Activated CD4-positive, alpha-beta memory T cell treated with anti-CD3 and anti-CD28 coated beads for 36 hours (primary cell): ENCODE results near the gene CPXM1. TPM values are rescaled to one million over a fixed set of nuclear protein-coding genes. Genes with fewer than 3 reads are reported as not detected.

Experiments
- CTCF ChIA-PET: fragments of 350-600 bp; sonication (Branson Sonifier 250); formaldehyde crosslinking; loops from one replicate; lab custom pipeline; 2021; ENCODE audit warnings: antibody characterized with exemption, inconsistent platforms; lab: Charles Lee
- POLR2A ChIA-PET: fragments of 350-600 bp; sonication (Branson Sonifier 250); formaldehyde crosslinking; loops from one replicate; lab custom pipeline; 2021; ENCODE audit warnings: antibody characterized with exemption; lab: Charles Lee
- DNase-seq: peaks from one replicate; pipeline ENCODE4 v3.0.0-alpha.2; 2020
- H3K27ac Mint-ChIP-seq: one replicate; pipeline ENCODE4 v1.8.0; 2021; ENCODE audit warnings: mixed read lengths
- H3K27me3 Mint-ChIP-seq: one replicate; pipeline ENCODE4 v1.8.0; 2021; ENCODE audit warnings: mixed read lengths
- H3K36me3 Mint-ChIP-seq: one replicate; pipeline ENCODE4 v1.8.0; 2021; ENCODE audit warnings: mixed read lengths
- H3K4me1 Mint-ChIP-seq: one replicate; pipeline ENCODE4 v1.8.0; 2021; ENCODE audit warnings: low read depth, mixed read lengths
- H3K4me3 Mint-ChIP-seq: one replicate; pipeline ENCODE4 v1.8.0; 2021; ENCODE audit warnings: mild to moderate bottlenecking, mixed read lengths
- H3K9me3 Mint-ChIP-seq: one replicate; pipeline ENCODE4 v1.8.0; 2021; ENCODE audit warnings: mixed read lengths
- intact Hi-C: fragments of 100-400 bp; cut with micrococcal nuclease; formaldehyde crosslinking; loops from one replicate; pipeline ENCODE4 v1.15.1; 2023
- total RNA-seq, 2 experiments: library from RNA; stranded (reverse); gene quantifications; one replicate each; pipeline ENCODE4 v1.2.3, GENCODE V29; 2021

CPXM1 gene
- total RNA-seq, 2 experiments from 2014 or later: 2.3 to 2.9 TPM

GRCh38 chr20:2751347-2751877, 49.0 kb downstream of the CPXM1 start:
- intact Hi-C loops: loop anchor here (2.0 to 10.0 kb wide), 3 partner anchors 63 to 233 kb away; no protein-coding TSS in a partner anchor
- CTCF ChIA-PET: interaction anchor here (1.0 to 5.2 kb wide), 12 partner anchors 8 to 82 kb away, joined by 3 to 43 read pairs (median 7); no protein-coding TSS in a partner anchor
- POLR2A ChIA-PET: no interaction called here
- DNase-seq: no peak
- peaks cover 37% of the 10 kb centered on the region for H3K4me1 Mint-ChIP-seq
- no peaks in the 10 kb centered on the region for H3K9me3 Mint-ChIP-seq
- H3K27ac Mint-ChIP-seq: no peak overlapping the region
- no peaks in the 10 kb centered on the region for H3K36me3 Mint-ChIP-seq
- peak overlapping the region; percentile 61 for H3K4me3 Mint-ChIP-seq
- H3K27me3 Mint-ChIP-seq: peaks cover 23% of the 10 kb centered on the region

- H3K27ac Mint-ChIP-seq: no peak overlapping the region
- POLR2A ChIA-PET: interaction anchor here (0.6 kb wide), 1 partner anchor 69 kb away, joined by 3 read pairs; no protein-coding TSS in a partner anchor
- peaks cover 34% of the 10 kb centered on the region for H3K4me1 Mint-ChIP-seq
- no peaks in the 10 kb centered on the region for H3K9me3 Mint-ChIP-seq
- intact Hi-C loops: loop anchor here (2.0 to 10.0 kb wide), 3 partner anchors 62 to 234 kb away; no protein-coding TSS in a partner anchor
- DNase-seq: peak; percentile 27
- no peaks in the 10 kb centered on the region for H3K36me3 Mint-ChIP-seq
- peak overlapping the region; percentile 61 for H3K4me3 Mint-ChIP-seq
- CTCF ChIA-PET: interaction anchor here (1.4 to 5.2 kb wide), 4 partner anchors 9 to 63 kb away, joined by 3 to 43 read pairs (median 25); no protein-coding TSS in a partner anchor
- H3K27me3 Mint-ChIP-seq: peaks cover 23% of the 10 kb centered on the region
These were observed 49.8 kb downstream of the CPXM1 start for GRCh38 chr20:2750491-2751251.

GRCh38 chr20:2749951-2750490, 50.4 kb downstream of the CPXM1 start:
- H3K36me3 Mint-ChIP-seq: no peaks in the 10 kb centered on the region
- CTCF ChIA-PET: interaction anchor here (5.2 kb wide), 1 partner anchor 9 kb away, joined by 43 read pairs; no protein-coding TSS in a partner anchor
- peaks cover 34% of the 10 kb centered on the region for H3K4me1 Mint-ChIP-seq
- intact Hi-C loops: loop anchor here (2.0 to 10.0 kb wide), 3 partner anchors 61 to 235 kb away; no protein-coding TSS in a partner anchor
- DNase-seq: no peak
- H3K27ac Mint-ChIP-seq: no peak overlapping the region
- POLR2A ChIA-PET: no interaction called here
- no peak overlapping the region for H3K4me3 Mint-ChIP-seq
- no peaks in the 10 kb centered on the region for H3K9me3 Mint-ChIP-seq
- peaks cover 23% of the 10 kb centered on the region for H3K27me3 Mint-ChIP-seq

- Mint-ChIP-seq H3K36me3 (no peaks in the 10 kb centered on the region), H3K4me1 (peaks cover 34% of the 10 kb centered on the region), H3K9me3 (no peaks in the 10 kb centered on the region), H3K4me3 (no peak overlapping the region), H3K27me3 (peaks cover 23% of the 10 kb centered on the region), H3K27ac (no peak overlapping the region)
- DNase-seq: no peak
- intact Hi-C loops: no loop called here
- CTCF ChIA-PET: interaction anchor here (0.6 kb wide), 1 partner anchor 27 kb away, joined by 3 read pairs; no protein-coding TSS in a partner anchor
- POLR2A ChIA-PET: interaction anchor here (0.8 kb wide), 1 partner anchor 20 kb away, joined by 3 read pairs; no protein-coding TSS in a partner anchor
These were observed 51.0 kb downstream of the CPXM1 start for GRCh38 chr20:2749343-2749950.

GRCh38 chr20:2748551-2749342, 51.7 kb downstream of the CPXM1 start:
- CTCF ChIA-PET: interaction anchor here (0.6 kb wide), 1 partner anchor 28 kb away, joined by 3 read pairs; no protein-coding TSS in a partner anchor
- H3K36me3 Mint-ChIP-seq: no peaks in the 10 kb centered on the region
- peaks cover 33% of the 10 kb centered on the region for H3K4me1 Mint-ChIP-seq
- intact Hi-C loops: no loop called here
- DNase-seq: no peak
- no peak overlapping the region for H3K4me3 Mint-ChIP-seq
- POLR2A ChIA-PET: interaction anchor here (0.8 kb wide), 1 partner anchor 19 kb away, joined by 3 read pairs; no protein-coding TSS in a partner anchor
- peaks cover 21% of the 10 kb centered on the region for H3K27me3 Mint-ChIP-seq
- H3K27ac Mint-ChIP-seq: no peak overlapping the region
- no peaks in the 10 kb centered on the region for H3K9me3 Mint-ChIP-seq

- intact Hi-C loops: no loop called here
- Mint-ChIP-seq H3K36me3 (no peaks in the 10 kb centered on the region), H3K4me3 (no peak overlapping the region), H3K27me3 (peaks cover 16% of the 10 kb centered on the region), H3K9me3 (no peaks in the 10 kb centered on the region), H3K27ac (no peak overlapping the region), H3K4me1 (peaks cover 31% of the 10 kb centered on the region)
- ChIA-PET CTCF (interaction anchor here (0.5 kb wide), 1 partner anchor 210 kb away, joined by 3 read pairs; no protein-coding TSS in a partner anchor), POLR2A (no interaction called here)
- no peak for DNase-seq
These were observed 52.7 kb downstream of the CPXM1 start for GRCh38 chr20:2747676-2748235.

- peaks cover 39% of the 10 kb centered on the region for H3K4me1 Mint-ChIP-seq
- no peaks in the 10 kb centered on the region for H3K36me3 Mint-ChIP-seq
- DNase-seq: no peak
- CTCF ChIA-PET: no interaction called here
- no peak overlapping the region for H3K4me3 Mint-ChIP-seq
- H3K9me3 Mint-ChIP-seq: no peaks in the 10 kb centered on the region
- peaks cover 14% of the 10 kb centered on the region for H3K27me3 Mint-ChIP-seq
- no peak overlapping the region for H3K27ac Mint-ChIP-seq
- intact Hi-C loops: no loop called here
- POLR2A ChIA-PET: no interaction called here
These were observed 53.7 kb downstream of the CPXM1 start for GRCh38 chr20:2746636-2747265.

- no peak for DNase-seq
- no peaks in the 10 kb centered on the region for H3K9me3 Mint-ChIP-seq
- H3K27ac Mint-ChIP-seq: no peak overlapping the region
- peaks cover 42% of the 10 kb centered on the region for H3K4me1 Mint-ChIP-seq
- peaks cover 14% of the 10 kb centered on the region for H3K27me3 Mint-ChIP-seq
- H3K4me3 Mint-ChIP-seq: no peak overlapping the region
- intact Hi-C loops: no loop called here
- CTCF ChIA-PET: no interaction called here
- H3K36me3 Mint-ChIP-seq: no peaks in the 10 kb centered on the region
- POLR2A ChIA-PET: no interaction called here
These were observed 54.3 kb downstream of the CPXM1 start for GRCh38 chr20:2745936-2746635.

GRCh38 chr20:2745060-2745910, 55.1 kb downstream of the CPXM1 start:
- intact Hi-C loops: no loop called here
- POLR2A ChIA-PET: no interaction called here
- DNase-seq: no peak
- CTCF ChIA-PET: interaction anchor here (1.1 to 5.8 kb wide), 4 partner anchors 15 to 58 kb away, joined by 3 to 80 read pairs (median 50); no protein-coding TSS in a partner anchor
- H3K4me3 Mint-ChIP-seq: no peak overlapping the region
- H3K4me1 Mint-ChIP-seq: peaks cover 41% of the 10 kb centered on the region
- H3K27me3 Mint-ChIP-seq: peaks cover 6% of the 10 kb centered on the region
- no peak overlapping the region for H3K27ac Mint-ChIP-seq
- H3K36me3 Mint-ChIP-seq: no peaks in the 10 kb centered on the region
- H3K9me3 Mint-ChIP-seq: no peaks in the 10 kb centered on the region
